Measurements from ENCODE around the gene CACNA1S. TPM values are rescaled to one million over a fixed set of nuclear protein-coding genes. Genes with fewer than 3 reads are reported as not detected.

Gene CACNA1S
- total RNA-seq, 3 donors from 2014 or later: not detected

GRCh38 chr1:201002510-201002909, 109.7 kb downstream of the CACNA1S start:
- Histone ChIP-seq H3K27me3 (no peaks in the 10 kb centered on the region), H3K36me3 (no peaks in the 10 kb centered on the region), H3K9me3 (no peaks in the 10 kb centered on the region), H3K4me3 (no peak overlapping the region), H3K4me1 (no peaks in the 10 kb centered on the region), H3K27ac (no peak overlapping the region)
- TF ChIP-seq POLR2A (IDR thresholded peaks at IDR 0.05): no peak
- TF ChIP-seq POLR2AphosphoS5 (IDR thresholded peaks at IDR 0.05): no peak
- TF ChIP-seq CTCF (IDR thresholded peaks at IDR 0.05): no peak
- intact Hi-C loops (cut with DNase I; ENCODE audit: low total_unique reads): no loop called here
- no peak for DNase-seq (ENCODE audit: low spot score in 2 of 2)

- intact Hi-C loops (cut with DNase I; ENCODE audit: low total_unique reads): no loop called here
- H3K27ac ChIP-seq: no peak overlapping the region
- peak in 1 of 2 donors; percentile 76 for DNase-seq (ENCODE audit: low spot score in 2 of 2)
- no peaks in the 10 kb centered on the region for H3K4me1 ChIP-seq
- no peak overlapping the region for H3K4me3 ChIP-seq
- no peaks in the 10 kb centered on the region for H3K9me3 ChIP-seq
- TF ChIP-seq POLR2AphosphoS5 (IDR thresholded peaks at IDR 0.05) (no peak), CTCF (IDR thresholded peaks at IDR 0.05) (no peak), POLR2A (IDR thresholded peaks at IDR 0.05) (no peak)
- no peaks in the 10 kb centered on the region for H3K27me3 ChIP-seq
- H3K36me3 ChIP-seq: no peaks in the 10 kb centered on the region
Measured at GRCh38 chr1:201001962-201002361, 110.3 kb downstream of the CACNA1S start.

- no peaks in the 10 kb centered on the region for H3K27me3 ChIP-seq
- no peak overlapping the region for H3K4me3 ChIP-seq
- intact Hi-C loops (cut with DNase I; ENCODE audit: low total_unique reads): no loop called here
- no peaks in the 10 kb centered on the region for H3K36me3 ChIP-seq
- H3K4me1 ChIP-seq: no peaks in the 10 kb centered on the region
- TF ChIP-seq POLR2AphosphoS5 (IDR thresholded peaks at IDR 0.05): no peak
- no peak for TF ChIP-seq POLR2A (IDR thresholded peaks at IDR 0.05)
- no peak for TF ChIP-seq CTCF (IDR thresholded peaks at IDR 0.05)
- no peak overlapping the region for H3K27ac ChIP-seq
- H3K9me3 ChIP-seq: no peaks in the 10 kb centered on the region
- no peak for DNase-seq (ENCODE audit: low spot score in 2 of 2)
Measured at GRCh38 chr1:201000391-201000790, 111.8 kb downstream of the CACNA1S start.

- no peak overlapping the region for H3K4me3 ChIP-seq
- no peak for TF ChIP-seq POLR2A (IDR thresholded peaks at IDR 0.05)
- TF ChIP-seq CTCF (IDR thresholded peaks at IDR 0.05): no peak
- H3K9me3 ChIP-seq: no peaks in the 10 kb centered on the region
- intact Hi-C loops (cut with DNase I; ENCODE audit: low total_unique reads): no loop called here
- no peak for DNase-seq (ENCODE audit: low spot score in 2 of 2)
- H3K36me3 ChIP-seq: no peaks in the 10 kb centered on the region
- H3K4me1 ChIP-seq: no peaks in the 10 kb centered on the region
- H3K27ac ChIP-seq: no peak overlapping the region
- no peaks in the 10 kb centered on the region for H3K27me3 ChIP-seq
Measured at GRCh38 chr1:200999667-201000066, 112.6 kb downstream of the CACNA1S start.

GRCh38 chr1:200998323-200998722, 113.9 kb downstream of the CACNA1S start:
- H3K27ac ChIP-seq: no peak overlapping the region
- H3K9me3 ChIP-seq: no peaks in the 10 kb centered on the region
- H3K4me3 ChIP-seq: no peak overlapping the region
- no peaks in the 10 kb centered on the region for H3K36me3 ChIP-seq
- H3K27me3 ChIP-seq: no peaks in the 10 kb centered on the region
- no peaks in the 10 kb centered on the region for H3K4me1 ChIP-seq
- intact Hi-C loops (cut with DNase I; ENCODE audit: low total_unique reads): no loop called here
- DNase-seq (ENCODE audit: low spot score in 2 of 2): no peak
- TF ChIP-seq CTCF (IDR thresholded peaks at IDR 0.05): no peak
- no peak for TF ChIP-seq POLR2A (IDR thresholded peaks at IDR 0.05)
- no peak for TF ChIP-seq POLR2AphosphoS5 (IDR thresholded peaks at IDR 0.05)
